Cardiac fibroblast (primary cell): ENCODE measurements around the gene TRAK1.

Source experiments
- DNase-seq, 2 donors: peaks; one replicate each; pipeline versions ENCODE4 v3.0.0 to v3.0.0-alpha.2; 2010; ENCODE audit warnings: low read depth in 2 of 2
- H3K4me3 ChIP-seq, 2 donors: replicated peaks in 1 of 2; 1 replicate in 1 of 2; 2 replicates in 1 of 2; pipeline ENCODE4 v1.5.1; 2011; ENCODE audit warnings: low read depth in 2 of 2, low read length in 2 of 2, mild to moderate bottlenecking in 2 of 2, moderate library complexity in 1 of 2
- CTCF ChIP-seq: IDR thresholded peaks from one replicate; pipeline ENCODE4 v1.5.1; 2011; ENCODE audit warnings: low read depth, mild to moderate bottlenecking, low read length, inconsistent platforms

The TRAK1 gene

DNA sequence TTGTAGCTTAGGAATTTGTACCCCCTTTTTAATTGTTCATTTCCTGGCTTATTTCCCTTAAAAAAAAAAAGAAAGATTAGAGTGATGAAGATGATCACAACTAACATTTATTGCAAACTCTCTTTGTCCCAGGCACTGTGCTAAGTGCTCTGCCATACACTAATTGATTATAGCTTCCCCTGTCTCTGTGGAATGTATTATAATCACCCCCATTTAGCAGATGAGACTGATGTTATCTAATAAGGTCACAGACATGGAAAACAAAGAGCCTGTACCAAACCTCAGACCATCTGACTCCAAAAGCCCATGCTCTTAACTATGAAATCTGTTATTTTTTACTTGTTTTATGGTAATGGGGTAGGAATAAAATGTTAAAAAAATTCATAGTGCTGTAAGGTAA lies 53.1 kb downstream of the TRAK1 start:
- no peak for TF ChIP-seq CTCF
- DNase-seq, result no peak
- H3K4me3 ChIP-seq, result no peak overlapping the region

GRCh38 chr3:42148086-42148848 lies 57.1 kb downstream of the TRAK1 start:
- no peak for TF ChIP-seq CTCF

DNA sequence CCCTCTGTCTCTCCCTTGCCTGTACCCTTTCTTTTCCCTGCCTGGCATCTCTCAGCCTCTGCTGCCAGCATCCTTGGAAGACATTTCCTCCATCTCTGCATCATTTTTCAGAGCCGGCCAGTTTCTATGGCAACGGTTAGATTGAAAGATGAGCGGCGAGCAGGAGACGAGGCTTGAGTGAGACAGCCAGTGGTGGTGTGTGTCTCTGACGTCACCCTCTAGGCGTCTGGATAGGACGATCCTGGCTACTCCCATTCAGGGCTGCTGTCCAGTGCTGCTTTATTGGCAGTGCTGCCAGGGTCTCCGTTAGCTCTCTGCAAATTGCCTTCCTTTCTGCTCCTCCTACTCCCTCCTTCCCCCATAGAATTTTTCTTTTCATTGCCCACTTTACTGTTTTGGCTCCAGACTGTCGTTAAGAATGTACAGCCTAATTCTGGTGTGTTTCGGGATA lies 57.9 kb downstream of the TRAK1 start:
- TF ChIP-seq CTCF, result no peak
- DNase-seq, result peak; percentile 83 to 84
- no peak overlapping the region for H3K4me3 ChIP-seq

More at GRCh38 chr3:42148086-42148848, 57.1 kb downstream of the TRAK1 start:
- DNase-seq, result no peak
- H3K4me3 ChIP-seq, result no peak overlapping the region

GRCh38 chr3:42149532-42149931 lies 58.4 kb downstream of the TRAK1 start:
- DNase-seq, result no peak
- TF ChIP-seq CTCF, result no peak
- no peak overlapping the region for H3K4me3 ChIP-seq

- no peak for TF ChIP-seq CTCF
- DNase-seq, result no peak
- H3K4me3 ChIP-seq, result no peak overlapping the region
Observed at GRCh38 chr3:42149975-42150374, 58.8 kb downstream of the TRAK1 start.

- H3K4me3 ChIP-seq, result no peak overlapping the region
- no peak for TF ChIP-seq CTCF
- no peak for DNase-seq
Observed at GRCh38 chr3:42151596-42152168, 60.5 kb downstream of the TRAK1 start.
